BLaER1 (cell line): ENCODE measurements around the gene ARL6.

ENCODE experiments used
- H3K27ac ChIP-seq: shearing (Covaris generic); formaldehyde crosslinking; 2 replicates; pipeline ENCODE4 v1.8.1; 2022
- H3K27me3 ChIP-seq: shearing (Covaris generic); formaldehyde crosslinking; 2 replicates; pipeline ENCODE4 v1.8.1; 2022
- H3K36me3 ChIP-seq: shearing (Covaris generic); formaldehyde crosslinking; 2 replicates; pipeline ENCODE4 v1.8.1; 2022
- H3K4me1 ChIP-seq: shearing (Covaris generic); formaldehyde crosslinking; 2 replicates; pipeline ENCODE4 v1.8.1; 2022
- H3K4me2 ChIP-seq: shearing (Covaris generic); formaldehyde crosslinking; 2 replicates; pipeline ENCODE4 v1.8.1; 2022
- H3K4me3 ChIP-seq: shearing (Covaris generic); formaldehyde crosslinking; 2 replicates; pipeline ENCODE4 v1.8.1; 2022
- H3K9ac ChIP-seq: shearing (Covaris generic); formaldehyde crosslinking; 2 replicates; pipeline ENCODE4 v1.8.1; 2022
- H3K9me3 ChIP-seq: shearing (Covaris generic); formaldehyde crosslinking; 2 replicates; pipeline ENCODE4 v1.8.1; 2022
- H4K20me1 ChIP-seq: shearing (Covaris generic); formaldehyde crosslinking; 2 replicates; pipeline ENCODE4 v1.8.1; 2022
- Cebpa-rat ChIP-seq: shearing (Covaris generic); IDR thresholded peaks from 2 replicates; pipeline ENCODE4 v1.8.1; 2022

ARL6 gene

GRCh38 chr3:97764407-97765238 lies at the start of gene ARL6:
ARL6 (plus strand) TSS chr3:97764758; CDS start chr3:97768108, 3,350 bp downstream.
- Histone ChIP-seq H3K4me2 (peak within 1 kb of the TSS; percentile 72), H3K4me3 (peak within 1 kb of the TSS; percentile 70), H3K27ac (peak within 1 kb of the TSS; percentile 64), H3K9me3 (peaks cover 5% of the 10 kb centered on the region; the same call in 1 of the 2 replicates), H3K27me3 (no peaks in the 10 kb centered on the region), H3K4me1 (peaks cover 11% of the 10 kb centered on the region; the same call in 1 of the 2 replicates), H3K9ac (peak within 1 kb of the TSS; percentile 59), H3K36me3 (no peaks in the 10 kb centered on the region), H4K20me1 (no peaks in the 10 kb centered on the region)
- TF ChIP-seq Cebpa-rat = no peak

GRCh38 chr3:97719156-97719821 lies 45.3 kb upstream of the ARL6 start:
- Histone ChIP-seq H3K27me3 (no peaks in the 10 kb centered on the region), H3K4me3 (no peak overlapping the region), H3K4me2 (no peak overlapping the region), H3K9ac (no peak overlapping the region), H3K4me1 (no peaks in the 10 kb centered on the region), H3K27ac (no peak overlapping the region), H4K20me1 (no peaks in the 10 kb centered on the region), H3K9me3 (no peaks in the 10 kb centered on the region), H3K36me3 (no peaks in the 10 kb centered on the region)
- no peak for TF ChIP-seq Cebpa-rat

GRCh38 chr3:97720417-97720816 lies 44.1 kb upstream of the ARL6 start:
- H3K9me3 ChIP-seq = no peaks in the 10 kb centered on the region
- no peak overlapping the region for H3K4me2 ChIP-seq
- H3K27ac ChIP-seq = no peak overlapping the region
- H3K36me3 ChIP-seq = no peaks in the 10 kb centered on the region
- no peak overlapping the region for H3K9ac ChIP-seq
- H4K20me1 ChIP-seq = no peaks in the 10 kb centered on the region
- no peaks in the 10 kb centered on the region for H3K4me1 ChIP-seq
- no peak for TF ChIP-seq Cebpa-rat
- no peak overlapping the region for H3K4me3 ChIP-seq
- H3K27me3 ChIP-seq = no peaks in the 10 kb centered on the region

GRCh38 chr3:97721446-97721845 lies 43.1 kb upstream of the ARL6 start:
- Histone ChIP-seq H3K4me2 (no peak overlapping the region), H3K4me3 (no peak overlapping the region), H3K27ac (no peak overlapping the region), H3K9me3 (no peaks in the 10 kb centered on the region), H3K27me3 (no peaks in the 10 kb centered on the region), H3K4me1 (no peaks in the 10 kb centered on the region), H3K36me3 (no peaks in the 10 kb centered on the region), H3K9ac (no peak overlapping the region), H4K20me1 (no peaks in the 10 kb centered on the region)
- TF ChIP-seq Cebpa-rat = no peak

GRCh38 chr3:97736928-97737327 lies 27.6 kb upstream of the ARL6 start:
- H3K4me1 ChIP-seq = no peaks in the 10 kb centered on the region
- H3K9ac ChIP-seq = no peak overlapping the region
- no peaks in the 10 kb centered on the region for H3K36me3 ChIP-seq
- no peak overlapping the region for H3K27ac ChIP-seq
- H4K20me1 ChIP-seq = no peaks in the 10 kb centered on the region
- no peak for TF ChIP-seq Cebpa-rat
- no peak overlapping the region for H3K4me3 ChIP-seq
- H3K4me2 ChIP-seq = no peak overlapping the region
- no peaks in the 10 kb centered on the region for H3K27me3 ChIP-seq
- no peaks in the 10 kb centered on the region for H3K9me3 ChIP-seq

GRCh38 chr3:97738761-97739160 lies 25.8 kb upstream of the ARL6 start:
- Histone ChIP-seq H3K27me3 (no peaks in the 10 kb centered on the region), H3K9ac (no peak overlapping the region), H4K20me1 (no peaks in the 10 kb centered on the region), H3K4me1 (no peaks in the 10 kb centered on the region), H3K9me3 (no peaks in the 10 kb centered on the region), H3K36me3 (no peaks in the 10 kb centered on the region), H3K4me3 (no peak overlapping the region), H3K27ac (no peak overlapping the region), H3K4me2 (no peak overlapping the region)
- no peak for TF ChIP-seq Cebpa-rat

- H3K36me3 ChIP-seq = no peaks in the 10 kb centered on the region
- H4K20me1 ChIP-seq = no peaks in the 10 kb centered on the region
- no peak overlapping the region for H3K4me3 ChIP-seq
- TF ChIP-seq Cebpa-rat = no peak
- H3K4me2 ChIP-seq = no peak overlapping the region
- no peak overlapping the region for H3K27ac ChIP-seq
- no peaks in the 10 kb centered on the region for H3K27me3 ChIP-seq
- no peak overlapping the region for H3K9ac ChIP-seq
- no peaks in the 10 kb centered on the region for H3K9me3 ChIP-seq
- H3K4me1 ChIP-seq = no peaks in the 10 kb centered on the region
These were observed 22.5 kb upstream of the ARL6 start for GRCh38 chr3:97742036-97742435.

GRCh38 chr3:97744289-97744688 lies 20.3 kb upstream of the ARL6 start:
- no peaks in the 10 kb centered on the region for H3K4me1 ChIP-seq
- TF ChIP-seq Cebpa-rat = no peak
- no peaks in the 10 kb centered on the region for H3K36me3 ChIP-seq
- no peaks in the 10 kb centered on the region for H4K20me1 ChIP-seq
- no peaks in the 10 kb centered on the region for H3K27me3 ChIP-seq
- H3K4me2 ChIP-seq = no peak overlapping the region
- no peak overlapping the region for H3K9ac ChIP-seq
- no peak overlapping the region for H3K4me3 ChIP-seq
- H3K9me3 ChIP-seq = no peaks in the 10 kb centered on the region
- H3K27ac ChIP-seq = no peak overlapping the region

GRCh38 chr3:97763586-97764406 lies 762 bp upstream of the ARL6 start:
- Histone ChIP-seq H3K4me2 (peak overlapping the region; percentile 72), H3K9ac (peak overlapping the region; percentile 59), H3K36me3 (no peaks in the 10 kb centered on the region), H3K4me3 (peak overlapping the region; percentile 70), H4K20me1 (no peaks in the 10 kb centered on the region), H3K27ac (peak overlapping the region; percentile 64), H3K27me3 (no peaks in the 10 kb centered on the region), H3K9me3 (peaks cover 5% of the 10 kb centered on the region; the same call in 1 of the 2 replicates), H3K4me1 (peaks cover 11% of the 10 kb centered on the region; the same call in 1 of the 2 replicates)
- TF ChIP-seq Cebpa-rat = no peak
